NCI-H524 (cell line): ENCODE measurements around the gene DICER1.

Source experiments
- DNase-seq, 2 experiments: peaks; one replicate each; lab custom pipeline; 2025; lab: John Stamatoyannopoulos, UW

DICER1 gene

DNA sequence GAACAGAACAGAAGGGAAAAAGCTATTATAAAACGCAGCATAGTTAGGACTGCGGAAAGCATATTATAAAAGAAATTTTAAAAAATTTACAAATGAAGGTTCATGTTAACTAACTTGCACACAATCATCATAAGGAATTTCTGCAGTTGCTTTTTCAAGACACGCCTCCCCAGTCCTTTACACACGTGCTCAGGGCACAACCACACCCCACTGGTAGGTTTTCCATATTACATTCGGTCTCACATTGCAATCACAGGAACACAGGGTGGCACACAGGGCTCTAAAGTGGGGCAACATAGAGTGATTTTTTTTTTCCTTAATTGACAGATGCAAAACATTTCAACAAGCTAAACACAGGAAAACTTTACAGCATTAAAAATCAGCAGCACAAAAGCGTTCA is 69.7 kb downstream of the DICER1 start:
- no peak for DNase-seq

DNA sequence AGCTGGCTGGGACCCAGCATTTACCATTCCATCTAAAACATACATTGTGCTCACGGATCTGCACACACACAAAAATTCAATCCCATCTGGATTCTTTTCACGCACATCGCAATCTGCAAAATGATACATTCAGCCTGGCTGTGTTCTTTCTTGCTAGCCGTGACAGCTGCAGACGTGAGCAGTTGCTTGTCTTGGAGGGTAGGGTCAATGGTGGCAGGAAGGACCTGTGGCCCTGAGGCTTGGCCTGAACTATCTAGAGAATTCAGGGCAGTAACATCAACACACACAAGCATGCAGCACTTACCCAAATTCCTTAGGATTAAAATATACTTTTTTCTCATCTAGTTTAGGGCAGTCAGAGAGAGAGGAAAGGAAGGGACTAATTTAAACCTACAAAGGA is 72.0 kb downstream of the DICER1 start:
- DNase-seq: no peak

DNA sequence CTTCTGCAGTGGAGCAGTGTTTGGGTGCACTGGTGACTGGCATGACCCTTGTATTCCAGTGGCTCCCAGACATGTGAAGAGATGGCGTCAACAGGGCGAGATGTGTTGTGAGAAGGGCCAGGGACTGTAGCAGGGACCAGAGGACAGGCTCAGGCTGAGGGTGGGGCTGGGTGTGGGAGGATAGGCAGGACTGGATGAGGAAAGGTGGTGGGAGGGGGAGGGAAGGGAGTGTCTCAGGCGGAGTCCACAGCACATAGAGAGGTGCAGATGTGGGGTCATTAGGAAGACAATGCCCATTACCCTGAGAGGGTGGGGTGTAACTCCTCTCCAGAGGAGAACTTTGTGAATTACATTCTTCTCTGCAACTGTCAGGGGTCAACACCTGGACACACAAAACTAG is 78.5 kb downstream of the DICER1 start:
- no peak for DNase-seq

DNA sequence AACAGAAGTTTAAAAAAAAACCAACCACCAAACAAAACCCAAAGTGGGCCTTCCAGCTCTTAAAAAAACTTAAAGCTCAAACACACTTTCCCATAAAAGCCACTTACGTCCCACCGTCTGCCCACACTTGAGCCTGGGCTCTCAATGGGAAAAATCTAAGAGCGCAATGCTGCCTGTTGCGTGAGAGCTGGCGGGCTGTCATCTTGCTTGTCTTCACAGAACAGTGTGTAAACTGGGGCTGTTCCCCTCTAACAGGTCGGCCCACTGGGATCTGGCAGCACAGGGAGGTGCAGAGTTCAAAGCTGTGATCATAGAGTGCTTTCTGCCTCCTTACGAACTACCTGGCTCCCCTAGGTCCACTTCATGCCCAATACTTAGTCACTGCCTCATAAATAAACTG is 80.0 kb downstream of the DICER1 start:
- DNase-seq: no peak

DNA sequence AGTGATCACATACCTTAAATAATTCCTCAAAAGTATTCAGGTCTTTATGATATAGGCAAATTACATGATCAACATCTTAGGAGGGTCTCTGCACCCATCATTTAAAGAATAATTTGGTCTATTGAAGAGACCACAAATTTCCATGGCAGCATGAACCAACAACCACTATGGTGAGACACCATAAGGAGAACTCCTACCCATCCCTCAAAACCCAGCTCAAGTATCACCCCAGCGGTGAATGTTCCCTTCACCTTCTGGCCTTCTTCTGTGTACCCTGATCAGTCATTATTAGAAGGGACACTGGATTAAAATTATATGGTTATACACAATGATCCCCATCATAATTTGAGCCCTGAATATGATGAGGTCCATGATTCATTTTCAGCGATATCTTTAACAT is 81.5 kb downstream of the DICER1 start:
- DNase-seq: no peak

DNA sequence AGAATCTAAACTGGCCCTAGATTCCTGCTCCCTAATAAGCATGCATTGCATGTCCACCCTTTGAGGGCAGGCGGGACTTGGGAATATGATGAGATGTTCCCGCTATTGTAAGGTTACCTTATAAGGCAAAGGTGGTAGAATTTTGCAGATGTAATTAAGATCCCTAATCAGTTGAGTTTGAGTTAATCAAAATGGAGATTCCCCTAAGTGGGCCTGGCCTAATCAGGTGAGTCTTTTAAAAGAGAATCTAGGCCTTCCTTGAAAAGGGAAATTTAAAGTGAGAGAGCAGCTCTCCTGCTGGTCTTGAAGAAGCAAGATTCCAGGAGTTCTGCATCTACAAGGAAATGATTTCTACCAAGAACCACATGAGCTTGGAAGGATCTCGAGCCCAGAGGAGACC is 83.4 kb downstream of the DICER1 start:
- no peak for DNase-seq

DNA sequence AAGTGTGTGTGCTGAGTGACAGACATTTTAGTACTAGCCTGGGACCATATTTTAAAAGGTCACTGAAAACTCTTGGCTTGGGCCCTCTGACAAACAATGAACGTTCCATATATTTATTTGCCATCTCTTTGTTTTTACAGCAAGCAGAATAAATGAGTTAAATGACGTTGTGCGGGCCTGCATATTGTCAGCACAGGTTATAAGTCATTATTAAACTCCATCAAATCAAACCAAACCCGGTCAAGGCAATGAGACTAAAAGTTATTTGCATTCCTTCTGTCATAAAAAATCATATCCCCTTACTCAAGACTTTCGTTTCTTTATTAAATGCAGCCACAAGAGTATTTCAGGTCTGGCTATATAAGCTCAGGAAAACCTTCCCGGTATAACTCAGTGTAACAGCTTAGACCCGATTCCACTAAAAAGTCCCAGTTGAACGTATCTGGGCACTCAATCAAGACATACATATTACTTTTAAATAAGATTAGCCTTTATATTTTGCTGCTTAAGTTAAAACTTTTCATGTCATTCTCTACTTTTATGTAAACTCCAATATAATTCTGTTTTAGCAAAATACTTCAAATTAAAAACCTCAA is 84.9 kb downstream of the DICER1 start:
- DNase-seq: no peak

DNA sequence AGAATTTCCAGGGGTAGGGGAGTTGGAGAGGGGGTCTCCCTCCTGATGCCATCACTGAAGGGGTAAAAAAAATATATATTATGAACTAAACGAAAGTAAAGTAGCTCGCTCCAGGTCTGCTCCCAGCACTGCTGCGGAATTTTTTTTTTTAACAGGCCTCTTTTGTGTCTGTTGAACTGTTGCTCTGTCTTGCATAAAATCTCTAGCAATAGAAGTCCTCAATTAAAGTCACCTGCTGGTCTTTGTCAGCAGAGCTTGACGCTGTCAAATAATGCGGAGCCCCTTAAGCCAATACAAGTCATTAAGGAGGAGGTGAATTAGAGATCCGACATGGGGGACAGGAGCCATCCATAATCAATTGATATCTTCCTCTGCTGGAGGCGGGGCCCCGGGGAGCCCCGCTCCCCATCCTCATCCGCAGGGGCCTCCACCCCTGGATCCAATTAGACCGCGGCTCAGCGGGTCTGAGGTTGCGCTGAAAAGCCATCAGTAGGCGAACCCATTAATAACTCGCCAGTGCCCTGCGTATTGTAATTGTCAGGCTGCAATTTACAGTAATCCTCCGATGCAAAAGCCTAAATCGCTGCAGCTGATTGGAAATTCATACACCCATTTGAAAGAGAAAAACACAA is 85.6 kb downstream of the DICER1 start:
- no peak for DNase-seq

DNA sequence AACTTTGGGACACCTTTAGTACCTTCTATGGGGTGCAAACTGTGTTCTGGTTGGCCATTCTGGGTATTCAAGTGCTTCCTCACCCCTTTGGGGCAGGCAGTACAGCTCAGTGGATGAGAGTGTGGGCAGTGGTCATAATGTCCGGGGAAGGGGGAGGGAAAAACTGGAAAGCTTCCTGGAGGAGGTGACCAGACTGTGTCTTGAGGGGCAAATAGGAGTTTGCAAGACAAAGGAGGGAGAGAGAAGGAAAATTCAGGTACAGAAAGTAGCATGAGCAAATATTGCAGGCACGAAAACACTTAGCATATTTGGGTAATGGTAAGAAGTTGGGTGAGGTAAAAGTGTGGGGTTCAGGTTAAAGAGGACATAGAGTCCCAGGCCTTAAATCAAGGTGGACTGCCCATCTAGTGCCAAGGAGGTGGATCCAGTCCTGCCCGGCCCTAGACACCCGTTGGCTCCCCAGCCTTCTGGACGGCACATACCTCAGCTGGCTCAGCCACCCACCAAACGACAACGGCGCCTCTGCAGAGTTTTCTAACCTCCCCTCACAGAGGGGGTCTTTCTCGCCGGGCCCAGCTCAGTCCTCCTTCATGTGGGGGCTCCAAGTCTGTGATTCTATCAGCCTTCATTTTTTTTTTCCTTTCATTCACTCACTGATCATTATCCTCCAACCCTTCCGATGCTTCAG is 86.4 kb downstream of the DICER1 start:
- no peak for DNase-seq

DNA sequence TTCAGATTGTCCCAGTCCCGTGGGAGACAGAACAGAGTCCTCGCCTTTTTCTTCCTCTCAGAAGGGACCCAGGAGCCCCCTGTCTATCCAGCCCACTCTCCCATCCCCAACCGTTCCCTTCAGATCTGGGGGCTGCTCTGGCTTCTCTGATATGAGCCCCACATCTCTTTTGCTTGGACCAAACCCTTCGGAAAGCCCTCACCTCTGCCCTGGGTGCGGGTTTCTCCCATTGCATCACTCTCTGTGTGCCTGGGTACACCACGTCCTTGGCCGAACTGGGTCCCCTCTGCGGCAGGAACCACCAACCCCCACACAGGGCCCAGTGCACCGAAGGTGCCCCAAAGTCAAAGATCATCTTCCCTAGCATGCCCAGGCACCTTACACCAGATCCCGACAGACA is 87.8 kb downstream of the DICER1 start:
- no peak for DNase-seq

DNA sequence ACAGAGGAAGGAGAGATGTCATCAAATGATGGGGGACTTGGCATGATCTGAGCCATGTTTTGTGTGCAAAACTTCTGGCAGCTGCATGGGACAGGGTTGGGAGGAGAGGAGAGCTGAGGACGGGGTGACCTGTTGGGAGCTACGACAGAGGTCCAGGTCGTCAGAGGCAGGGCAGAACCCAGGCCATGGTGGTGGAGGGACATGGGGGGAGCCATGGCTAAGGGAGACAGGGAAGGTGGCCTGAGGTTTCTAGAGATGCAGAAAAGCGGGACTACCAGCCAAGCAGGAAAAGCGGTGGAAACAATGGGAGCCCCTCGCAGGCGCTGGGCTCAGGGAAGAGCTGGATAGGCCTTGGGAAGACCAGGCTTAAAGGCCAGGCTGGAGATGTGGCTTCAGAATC is 88.3 kb downstream of the DICER1 start:
- no peak for DNase-seq

DNA sequence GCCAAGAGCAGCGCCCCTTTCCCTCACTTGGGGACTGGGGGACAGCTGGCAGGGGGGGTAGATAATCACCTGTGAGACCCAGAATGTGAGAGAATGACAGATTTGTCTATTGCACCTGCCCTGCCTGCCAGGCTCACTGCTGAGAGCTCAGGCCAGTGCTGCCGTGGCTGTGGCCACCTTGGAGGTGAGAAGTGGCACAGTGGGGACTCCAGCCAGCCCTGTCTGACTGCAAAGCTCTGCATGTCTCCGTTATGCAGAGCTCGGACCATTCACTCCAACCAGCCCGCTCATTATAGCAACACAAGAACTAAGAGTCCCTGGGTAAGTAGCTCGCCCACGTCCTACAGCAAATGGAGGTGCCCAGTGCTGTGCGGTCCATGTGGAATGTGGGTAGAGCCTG is 88.8 kb downstream of the DICER1 start:
- DNase-seq: no peak

DNA sequence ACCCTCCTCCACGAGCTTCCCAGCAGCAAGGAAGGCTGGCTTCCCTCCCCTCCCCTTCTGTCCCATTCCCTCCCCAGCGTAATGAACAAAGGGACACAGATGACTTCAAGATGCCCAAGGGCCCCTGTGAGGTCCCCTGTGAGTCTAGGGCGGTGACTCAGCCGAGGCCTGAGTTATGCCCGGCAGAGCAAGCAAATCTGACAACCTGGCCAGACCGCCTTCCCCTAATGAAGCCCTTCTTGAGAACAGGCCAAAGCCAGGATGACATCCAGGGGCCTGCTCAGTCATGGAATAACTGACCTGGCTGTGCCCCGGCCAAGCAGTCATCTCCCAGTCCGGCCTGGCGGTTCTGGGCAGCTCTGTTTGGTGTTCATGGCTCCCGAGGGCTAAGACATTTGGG is 89.2 kb downstream of the DICER1 start:
- no peak for DNase-seq

DNA sequence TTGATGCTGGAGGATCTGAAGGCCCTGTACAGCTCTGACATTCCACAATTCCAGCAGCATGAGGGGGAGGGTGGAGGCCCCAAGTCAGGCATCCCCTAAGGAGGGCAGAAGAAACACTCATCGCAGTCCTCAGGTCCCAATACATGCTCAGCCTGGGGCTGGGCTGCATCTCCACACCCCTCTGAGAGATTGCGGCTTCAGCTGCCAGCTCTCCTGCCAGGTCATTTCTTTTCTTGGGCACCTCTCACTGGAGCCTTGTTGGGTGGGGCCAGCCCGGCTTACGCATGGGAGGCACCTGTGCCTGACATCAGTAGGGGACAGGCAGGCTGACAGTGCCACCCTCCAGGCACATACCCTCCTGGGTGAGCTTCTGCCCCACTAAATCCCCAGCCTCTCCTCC is 89.8 kb downstream of the DICER1 start:
- DNase-seq: no peak

DNA sequence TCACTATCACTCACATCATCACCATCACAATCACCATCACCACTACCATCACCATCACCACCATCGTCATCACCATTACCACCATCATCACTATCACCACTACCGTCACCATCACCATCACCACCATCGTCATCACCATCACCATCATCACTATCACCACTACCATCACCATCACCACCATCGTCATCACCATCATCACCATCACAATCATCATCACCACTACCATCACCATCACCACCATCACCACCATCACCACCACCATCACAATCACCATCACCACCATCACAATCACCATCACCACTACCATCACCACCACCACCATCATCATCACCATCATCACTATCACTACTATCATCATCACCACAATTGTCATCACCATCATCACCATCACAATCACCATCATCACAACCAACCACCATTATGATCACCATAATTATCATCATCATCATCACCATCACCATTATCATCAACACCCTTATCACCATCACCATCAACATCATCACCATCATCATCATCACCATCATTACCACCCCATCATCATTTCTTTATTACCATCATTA is 90.8 kb downstream of the DICER1 start:
- no peak for DNase-seq

DNA sequence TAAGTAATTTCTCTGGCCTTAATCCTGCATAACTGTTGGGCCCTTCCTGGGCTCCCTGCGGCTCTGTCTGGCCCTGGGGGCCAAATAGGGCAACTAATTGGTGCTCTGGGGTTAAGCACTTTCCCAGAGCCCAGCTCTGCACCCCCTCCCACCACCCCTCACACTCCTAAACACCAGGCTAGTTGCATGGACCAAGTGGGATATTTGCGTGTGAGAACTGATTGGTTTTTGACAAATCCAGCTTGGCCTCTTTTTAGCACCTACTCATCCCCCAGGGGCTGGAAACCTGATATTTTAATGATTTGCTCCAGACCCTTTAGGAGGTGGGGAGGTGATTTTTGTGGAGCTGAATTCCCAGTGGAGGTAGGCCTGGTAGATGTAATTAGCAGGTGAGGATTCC is 91.9 kb downstream of the DICER1 start:
- peak in 1 of 2 experiments; percentile 32 for DNase-seq

DNA sequence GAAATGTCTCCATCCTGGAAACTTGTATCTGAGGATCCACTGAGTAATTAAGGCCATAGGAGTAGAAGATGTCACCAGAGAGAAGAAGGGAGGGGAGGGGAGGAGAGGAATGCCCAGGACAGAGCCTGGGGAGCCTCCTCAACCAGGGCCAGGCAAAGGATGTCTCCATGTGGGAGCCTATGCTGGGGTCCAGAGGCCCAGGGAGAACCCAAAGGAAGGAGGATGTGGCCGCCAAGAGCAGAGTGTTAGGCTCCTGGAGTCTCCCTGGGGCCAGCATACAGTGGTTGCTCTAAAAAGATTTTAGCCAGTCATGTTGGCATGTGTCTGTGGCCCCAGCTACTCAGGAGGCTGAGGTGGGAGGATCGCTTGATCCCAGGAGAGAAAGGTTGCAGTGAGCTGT is 92.6 kb downstream of the DICER1 start:
- no peak for DNase-seq

DNA sequence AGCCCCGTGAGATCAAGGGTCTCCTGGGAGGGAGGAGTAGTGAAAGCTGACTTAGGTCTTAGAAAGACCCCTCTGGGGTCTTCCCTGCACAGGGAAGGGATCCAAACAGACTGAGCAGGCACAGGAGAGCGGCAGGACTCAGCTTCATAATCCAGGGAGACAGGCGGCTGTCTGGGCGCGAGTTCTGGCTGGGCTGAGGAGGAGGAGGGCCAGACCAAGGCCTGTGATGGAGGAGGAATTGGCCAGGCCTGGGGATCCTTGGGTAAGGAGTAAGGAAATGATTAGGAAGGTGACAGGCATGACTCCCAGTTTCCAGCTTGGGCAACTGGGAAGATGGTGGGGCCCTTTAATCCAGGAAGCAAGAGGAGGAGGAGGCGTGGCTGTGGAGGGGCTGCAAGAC is 93.1 kb downstream of the DICER1 start:
- no peak for DNase-seq

DNA sequence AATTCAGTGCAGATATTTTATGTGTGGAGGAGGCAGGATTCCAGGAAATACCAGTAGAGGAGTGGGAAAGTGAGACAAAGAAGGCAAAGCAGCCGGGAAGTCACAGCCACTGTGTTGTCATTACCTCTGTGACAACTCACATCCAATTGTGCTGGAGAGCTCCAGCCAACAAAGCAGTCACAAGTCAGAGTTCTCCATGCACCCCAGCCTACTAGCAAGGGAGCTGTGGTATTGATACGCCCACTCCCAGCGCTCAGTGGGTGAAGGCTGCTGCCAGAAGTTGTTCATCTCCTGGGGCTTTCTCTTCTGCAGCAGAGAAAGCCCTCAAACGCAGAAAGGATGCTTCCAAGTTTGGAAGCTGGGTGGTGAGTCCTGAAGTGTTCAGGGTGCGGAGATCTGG is 93.9 kb downstream of the DICER1 start:
- DNase-seq: no peak

DNA sequence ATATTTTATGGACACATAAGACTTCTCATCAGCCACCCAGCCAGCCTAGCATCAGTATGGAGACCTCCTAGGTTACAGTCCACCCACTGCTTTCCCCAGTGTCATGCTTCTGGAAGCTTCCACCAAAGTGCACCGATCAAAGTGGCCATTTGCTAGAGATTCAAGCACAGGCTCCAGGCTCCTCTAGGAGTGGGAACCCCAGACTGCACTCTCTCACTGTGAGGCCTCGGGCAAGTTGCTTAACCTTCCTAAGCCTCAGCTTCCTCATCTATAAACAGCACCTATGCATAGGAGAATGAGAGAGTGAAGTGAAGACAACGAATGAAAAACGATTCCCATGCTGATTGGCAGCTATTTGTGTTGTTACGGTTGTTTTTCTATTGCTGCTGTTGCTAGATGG is 94.4 kb downstream of the DICER1 start:
- no peak for DNase-seq

DNA sequence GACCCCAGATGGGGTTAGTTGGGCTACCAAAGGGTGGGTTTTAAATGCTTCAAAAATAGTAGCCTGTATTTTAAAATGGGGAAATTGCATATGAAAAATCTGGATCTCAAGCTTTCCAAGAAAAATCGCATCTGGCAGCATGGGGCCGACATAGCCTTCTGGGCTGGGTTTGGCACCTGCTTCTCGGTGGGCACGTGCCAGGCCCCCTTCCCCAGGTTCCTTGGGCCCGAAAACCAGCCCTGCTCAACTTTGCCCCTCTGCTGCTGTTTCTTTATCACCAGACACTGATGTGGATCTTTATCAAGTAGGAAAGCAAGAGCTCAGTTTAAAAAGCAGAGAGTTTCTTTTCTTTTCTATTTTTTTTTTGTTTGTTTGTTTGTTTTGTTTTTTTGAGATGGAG is 95.1 kb downstream of the DICER1 start:
- no peak for DNase-seq

DNA sequence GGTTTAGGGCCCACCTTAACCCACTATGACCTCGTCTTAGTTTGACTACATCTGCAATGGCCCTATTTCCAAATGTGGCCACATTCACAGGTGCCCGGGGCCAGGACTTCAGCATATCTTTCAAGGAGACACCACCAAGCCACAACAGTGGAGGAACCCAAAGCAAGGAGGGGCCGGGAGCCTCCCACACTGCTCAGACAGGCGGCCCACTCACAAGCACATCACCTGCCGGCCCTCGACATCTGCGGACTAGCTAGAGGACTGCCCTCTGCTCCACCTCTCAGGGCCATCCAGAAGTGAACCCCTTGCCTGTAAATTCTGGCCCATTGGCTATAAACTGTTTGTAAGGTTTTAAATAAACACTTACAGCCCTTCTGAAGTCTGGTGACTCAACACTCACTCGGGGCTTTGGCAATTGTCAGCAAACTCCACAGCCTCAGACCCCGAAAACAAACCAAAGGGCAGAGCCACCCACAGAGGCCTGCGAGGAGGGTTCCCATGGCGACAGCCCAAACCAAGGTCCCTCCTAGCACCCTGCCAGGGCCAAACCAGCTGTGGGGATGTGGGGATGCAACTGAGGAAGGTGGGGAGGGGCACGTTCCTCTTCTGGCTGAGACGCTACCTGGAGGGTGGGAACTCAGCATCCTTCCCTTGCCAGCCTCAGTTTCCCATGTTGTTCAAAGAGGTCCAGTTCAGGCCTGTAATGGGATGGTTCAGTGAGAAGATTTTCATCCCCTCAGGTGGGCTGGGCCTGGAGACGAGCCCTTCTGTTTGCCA is 95.8 kb downstream of the DICER1 start:
- DNase-seq: no peak

DNA sequence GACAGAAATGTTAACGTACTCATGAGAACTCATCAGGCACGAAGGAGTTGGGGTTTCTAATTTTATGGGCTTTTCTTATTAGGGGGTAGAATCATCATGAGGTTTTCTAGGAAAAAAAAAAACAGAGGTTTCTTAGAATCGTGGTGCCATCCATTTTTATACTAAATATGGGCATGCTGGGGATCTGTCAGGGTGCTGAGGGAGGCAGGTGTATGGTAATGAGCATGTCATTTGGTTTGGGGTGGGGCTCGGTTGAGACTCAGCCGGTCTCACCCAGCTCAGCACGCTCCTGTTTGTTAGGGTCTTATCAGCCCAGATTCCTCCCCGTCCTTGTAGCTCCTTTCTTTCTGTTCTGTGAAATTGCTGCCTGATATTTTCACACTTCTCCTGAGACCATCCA is 98.2 kb downstream of the DICER1 start:
- DNase-seq: no peak
